Measurements from ENCODE around the gene COL4A6. TPM values are rescaled to one million over a fixed set of nuclear protein-coding genes. Genes with fewer than 3 reads are reported as not detected.

The COL4A6 gene
- total and polyA plus RNA-seq, 2 of the 4 experiments (the other 2 are of a cell fraction) = 0.36 to 0.74 TPM

DNA sequence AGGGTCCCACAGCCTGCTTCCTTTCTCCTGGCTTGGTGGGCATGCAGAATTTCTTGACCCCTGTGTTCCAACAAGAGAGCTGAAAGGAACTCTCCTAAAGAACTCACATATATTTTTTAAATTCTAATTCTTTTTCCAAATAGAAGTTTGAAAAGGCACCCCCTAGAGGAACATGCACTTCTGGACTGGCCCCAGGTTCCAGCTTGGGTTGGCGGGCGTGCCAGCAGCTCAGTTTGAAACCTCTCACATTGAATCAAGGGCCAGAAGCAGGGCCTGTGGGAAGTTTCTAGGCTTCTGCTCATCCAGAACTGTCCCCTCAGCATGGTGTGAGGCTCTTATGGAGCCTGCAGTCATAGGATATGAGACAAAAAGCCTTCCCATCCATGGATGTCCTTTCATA lies 214.0 kb downstream of the COL4A6 start:
- no peak overlapping the region for H2AFZ ChIP-seq (replicated peaks; ENCODE audit: low read length, poor library complexity)
- ATAC-seq (ENCODE audit: low read depth) (no peak), DNase-seq (no peak)
- intact Hi-C loops (cut with micrococcal nuclease) (loop anchor here (2.0 kb wide), 2 partner anchors 215 to 313 kb away; partner anchors contain the start of genes COL4A5 and COL4A6), in situ Hi-C loops (cut with MboI; ENCODE audit: low sequenced_read_pairs) (loop anchor here (10.0 kb wide), 1 partner anchor 331 kb away; no protein-coding TSS in a partner anchor), dilution Hi-C loops (cut with HindIII; ENCODE audit: low sequenced_read_pairs, unreplicated experiment) (no loop called here)
- no peak overlapping the region; the same call in 1 of the 2 replicates for H3K18ac ChIP-seq (ENCODE audit: low read depth, low read length)
- H2BK5ac ChIP-seq (ENCODE audit: low read depth, low read length, poor library complexity, severe bottlenecking) = no peak overlapping the region
- H3K27ac ChIP-seq (ENCODE audit: insufficient read depth, low read length) = peak overlapping the region; percentile 7; the same call in 1 of the 2 replicates
- H2BK20ac ChIP-seq (ENCODE audit: low read depth, low read length) = peak overlapping the region; percentile 76; the same call in 1 of the 2 replicates
- no TSS peak for BruUV-seq (replicated peaks)
- H3K36me3 ChIP-seq (ENCODE audit: control insufficient read depth, insufficient read depth, low read length) = no peaks in the 10 kb centered on the region
- H2AK9ac ChIP-seq (replicated peaks; ENCODE audit: low read depth, low read length, poor library complexity) = no peak overlapping the region
- CTCF ChIA-PET = interaction anchor here (0.6 to 1.8 kb wide), 8 partner anchors 8 to 1464 kb away, joined by 3 to 9 read pairs (median 3); no protein-coding TSS in a partner anchor
- peak overlapping the region; percentile 36; the same call in 1 of the 2 replicates for H2BK120ac ChIP-seq (ENCODE audit: low read depth, low read length)
- H3K23ac ChIP-seq (ENCODE audit: low read depth, low read length) = no peak overlapping the region
- no peaks in the 10 kb centered on the region for H3K9me3 ChIP-seq (ENCODE audit: control insufficient read depth, insufficient read depth, low read length)
- no peak overlapping the region; the same call in 1 of the 2 replicates for H2AK5ac ChIP-seq (ENCODE audit: low read depth, low read length)
- H3K27me3 ChIP-seq (ENCODE audit: control insufficient read depth, insufficient read depth, low read length) = peaks cover 14% of the 10 kb centered on the region
- no peaks in the 10 kb centered on the region for H3K79me1 ChIP-seq (ENCODE audit: low read depth in 1 of 2, low read length in 2 of 2)
- no peaks in the 10 kb centered on the region for H4K20me1 ChIP-seq (ENCODE audit: insufficient read depth, low read length)
- POLR2A ChIA-PET (ENCODE audit: unreplicated experiment) = no interaction called here
- no peak overlapping the region for H3K56ac ChIP-seq (ENCODE audit: extremely low read depth, insufficient read depth, low read length)
- H4K5ac ChIP-seq (ENCODE audit: low read depth, low read length) = no peak overlapping the region; the same call in 1 of the 2 replicates
- peak overlapping the region; percentile 41; the same call in 1 of the 2 replicates for H3K4ac ChIP-seq (ENCODE audit: low read depth, low read length)
- peak overlapping the region in 1 of 2 experiments; percentile 35; a peak in 1 of 4 replicates for H4K8ac ChIP-seq (ENCODE audit: low read depth in 2 of 2, low read length in 2 of 2)
- WGBS, 2 experiments (ENCODE audit: extremely low coverage in 2 of 2, insufficient read length in 1 of 2) = no CpG with 5 or more reads among the region's 2 CpGs
- no peaks in the 10 kb centered on the region for H3K9me1 ChIP-seq (ENCODE audit: insufficient read depth, low read length)
- H2BK15ac ChIP-seq (ENCODE audit: low read depth, low read length) = no peak overlapping the region
- H3K4me2 ChIP-seq (ENCODE audit: low read depth, low read length) = no peak overlapping the region
- H3K14ac ChIP-seq (replicated peaks; ENCODE audit: low read depth, low read length) = no peak overlapping the region
- TF ChIP-seq USF2 (IDR thresholded peaks at IDR 0.05; ENCODE audit: low read depth, low read length) = no peak
- TF ChIP-seq NFE2L2 (IDR thresholded peaks at IDR 0.05; ENCODE audit: low read depth, low read length) = no peak
- TF ChIP-seq RAD21 (IDR thresholded peaks at IDR 0.05; ENCODE audit: low read length) = no peak
- no peak for TF ChIP-seq CHD1 (IDR thresholded peaks at IDR 0.05; ENCODE audit: low read depth, low read length)
- no peak for TF ChIP-seq RCOR1 (IDR thresholded peaks at IDR 0.05; ENCODE audit: insufficient replicate concordance, low read length)
- no peak for TF ChIP-seq SMC3 (IDR thresholded peaks at IDR 0.05; ENCODE audit: low read depth, low read length)
- TF ChIP-seq CEBPB (IDR thresholded peaks at IDR 0.05; ENCODE audit: low read depth, low read length) = no peak
- no peak for TF ChIP-seq FOS (IDR thresholded peaks at IDR 0.05; ENCODE audit: low read depth, low read length)
- TF ChIP-seq, protein P1, sequence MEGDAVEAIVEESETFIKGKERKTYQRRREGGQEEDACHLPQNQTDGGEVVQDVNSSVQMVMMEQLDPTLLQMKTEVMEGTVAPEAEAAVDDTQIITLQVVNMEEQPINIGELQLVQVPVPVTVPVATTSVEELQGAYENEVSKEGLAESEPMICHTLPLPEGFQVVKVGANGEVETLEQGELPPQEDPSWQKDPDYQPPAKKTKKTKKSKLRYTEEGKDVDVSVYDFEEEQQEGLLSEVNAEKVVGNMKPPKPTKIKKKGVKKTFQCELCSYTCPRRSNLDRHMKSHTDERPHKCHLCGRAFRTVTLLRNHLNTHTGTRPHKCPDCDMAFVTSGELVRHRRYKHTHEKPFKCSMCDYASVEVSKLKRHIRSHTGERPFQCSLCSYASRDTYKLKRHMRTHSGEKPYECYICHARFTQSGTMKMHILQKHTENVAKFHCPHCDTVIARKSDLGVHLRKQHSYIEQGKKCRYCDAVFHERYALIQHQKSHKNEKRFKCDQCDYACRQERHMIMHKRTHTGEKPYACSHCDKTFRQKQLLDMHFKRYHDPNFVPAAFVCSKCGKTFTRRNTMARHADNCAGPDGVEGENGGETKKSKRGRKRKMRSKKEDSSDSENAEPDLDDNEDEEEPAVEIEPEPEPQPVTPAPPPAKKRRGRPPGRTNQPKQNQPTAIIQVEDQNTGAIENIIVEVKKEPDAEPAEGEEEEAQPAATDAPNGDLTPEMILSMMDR (conservative IDR thresholded peaks at IDR 0.05; ENCODE audit: low read depth, low read length) = no peak
- TF ChIP-seq POLR2A (IDR thresholded peaks at IDR 0.05; ENCODE audit: low read depth, low read length) = no peak
- TF ChIP-seq MAZ (IDR thresholded peaks at IDR 0.05; ENCODE audit: borderline replicate concordance, low read depth, low read length) = no peak
- TF ChIP-seq MXI1 (IDR thresholded peaks at IDR 0.05; ENCODE audit: borderline replicate concordance, low read depth, low read length) = no peak
- TF ChIP-seq MAFK (IDR thresholded peaks at IDR 0.05; ENCODE audit: low read depth, low read length) = no peak
- no peak for TF ChIP-seq ELK1 (IDR thresholded peaks at IDR 0.05; ENCODE audit: borderline replicate concordance, low read depth, low read length)
- H3K4me3 ChIP-seq (ENCODE audit: insufficient read depth, low read depth, low read length) = no peak overlapping the region
- peaks cover 2% of the 10 kb centered on the region; the same call in 1 of the 2 replicates for H3K4me1 ChIP-seq (ENCODE audit: control insufficient read depth, insufficient read depth, low read length)
- no peak overlapping the region for H3K9ac ChIP-seq (ENCODE audit: low read depth, low read length)
- 0 out of 2 replicates have a peak overlapping the region, but pooled peaks have one; percentile 35 for H4K91ac ChIP-seq (ENCODE audit: insufficient read depth, low read depth, low read length)
